SU-DHL-6 (cell line): ENCODE measurements around the gene WWP2.
A peak's percentile ranks its signal among the peaks of the same experiment; 100 is the strongest.

ENCODE experiments used
- H2AFZ ChIP-seq: fragments of 200-600 bp; sonication (generic); 2 replicates; pipeline ENCODE4 v1.6.1; 2014; ENCODE audit warnings: low read depth, mild to moderate bottlenecking, moderate library complexity, mixed read lengths, antibody characterized with exemption, low read length; ENCODE audit not compliant: severe bottlenecking
- H3F3A ChIP-seq: fragments of 200-600 bp; shearing (Covaris generic); 2 replicates; pipeline ENCODE4 v1.6.0; 2016; ENCODE audit warnings: antibody characterized with exemption, mild to moderate bottlenecking; ENCODE audit not compliant: insufficient read depth
- H3K27ac ChIP-seq: fragments of 200-600 bp; sonication (generic); 2 replicates; pipeline ENCODE4 v1.5.1; 2016; ENCODE audit warnings: low read depth, mild to moderate bottlenecking, low read length, moderate library complexity, mixed read lengths
- H3K27me3 ChIP-seq: fragments of 200-600 bp; sonication (generic), shearing (Covaris generic); 2 replicates; pipeline ENCODE4 v1.6.0; 2014; ENCODE audit warnings: mild to moderate bottlenecking, low read length
- H3K36me3 ChIP-seq: fragments of 200-600 bp; sonication (generic); 2 replicates; pipeline ENCODE4 v1.6.1; 2014; ENCODE audit warnings: mild to moderate bottlenecking, low read length, mixed read lengths
- H3K4me2 ChIP-seq: fragments of 300-600, 200-600 bp; shearing (Covaris generic), sonication (generic); 2 replicates; pipeline ENCODE4 v1.6.0; 2014; ENCODE audit warnings: low read length, low read depth, mild to moderate bottlenecking; ENCODE audit not compliant: poor library complexity, severe bottlenecking
- H3K4me3 ChIP-seq: fragments of 200-600 bp; sonication (generic); 2 replicates; pipeline ENCODE4 v1.5.1; 2014; ENCODE audit warnings: antibody characterized with exemption, low read length, mild to moderate bottlenecking, mixed read lengths; ENCODE audit not compliant: insufficient read depth, poor library complexity, severe bottlenecking
- H3K79me2 ChIP-seq: fragments of 200-600 bp; sonication (generic); 2 replicates; pipeline ENCODE4 v1.6.1; 2014; ENCODE audit warnings: mild to moderate bottlenecking, low read length, moderate library complexity; ENCODE audit not compliant: insufficient read depth
- H3K9ac ChIP-seq: fragments of 200-600 bp; sonication (generic); 2 replicates; pipeline ENCODE4 v1.7.0; 2014; ENCODE audit warnings: mild to moderate bottlenecking, low read length
- H3K9me2 ChIP-seq: fragments of 200-600 bp; sonication (generic); replicated peaks from 2 replicates; pipeline ENCODE4 v1.6.1; 2014; ENCODE audit warnings: low read length; ENCODE audit not compliant: insufficient read depth
- H3K9me3 ChIP-seq: fragments of 200-600 bp; sonication (generic); 2 replicates; pipeline ENCODE4 v1.6.1; 2014; ENCODE audit warnings: low read length, mixed read lengths; ENCODE audit not compliant: insufficient read depth
- H4K20me1 ChIP-seq: fragments of 200-600 bp; sonication (generic); 2 replicates; pipeline ENCODE4 v1.6.1; 2014; ENCODE audit warnings: low read depth, mild to moderate bottlenecking, antibody characterized with exemption, low read length, moderate library complexity, mixed read lengths
- CTCF ChIP-seq: fragments of 200-600 bp; sonication (generic); IDR thresholded peaks from one replicate; pipeline ENCODE4 v1.5.1; 2017; ENCODE audit warnings: antibody characterized with exemption, mild to moderate bottlenecking, low read length, moderate library complexity; ENCODE audit not compliant: insufficient read depth, poor library complexity, severe bottlenecking
- EZH2phosphoT487 ChIP-seq: fragments of 200-600 bp; sonication (generic), shearing (Covaris generic); conservative IDR thresholded peaks from 2 replicates; pipeline ENCODE4 v1.6.1; 2018; ENCODE audit warnings: mild to moderate bottlenecking, antibody characterized with exemption, low read length, moderate library complexity, mixed read lengths

Gene WWP2

GRCh38 chr16:69762814-69763598 lies 874 bp downstream of the WWP2 start:
- H3F3A ChIP-seq, result peaks cover 21% of the 10 kb centered on the region
- H4K20me1 ChIP-seq, result no peaks in the 10 kb centered on the region
- no peaks in the 10 kb centered on the region for H3K9me3 ChIP-seq
- peak overlapping the region; percentile 91 for H3K4me2 ChIP-seq
- H3K36me3 ChIP-seq, result no peaks in the 10 kb centered on the region
- H3K27ac ChIP-seq, result peak overlapping the region; percentile 78
- H3K27me3 ChIP-seq, result no peaks in the 10 kb centered on the region
- H3K4me3 ChIP-seq, result peak overlapping the region; percentile 88
- peaks cover 52% of the 10 kb centered on the region for H3K79me2 ChIP-seq
- H2AFZ ChIP-seq, result peak overlapping the region; percentile 75
- TF ChIP-seq CTCF (no peak), EZH2phosphoT487 (no peak)
- H3K9me2 ChIP-seq, result no peaks in the 10 kb centered on the region
- peak overlapping the region; percentile 95 for H3K9ac ChIP-seq

GRCh38 chr16:69763599-69763942 lies 1.4 kb downstream of the WWP2 start:
- Histone ChIP-seq H3K4me3 (no peak overlapping the region), H3K4me2 (peak overlapping the region; percentile 91), H3K79me2 (peaks cover 58% of the 10 kb centered on the region), H3K27me3 (no peaks in the 10 kb centered on the region), H3K27ac (peak overlapping the region; percentile 78; the same call in 1 of the 2 replicates), H3F3A (peaks cover 21% of the 10 kb centered on the region), H3K36me3 (no peaks in the 10 kb centered on the region), H3K9me2 (no peaks in the 10 kb centered on the region), H3K9me3 (no peaks in the 10 kb centered on the region), H2AFZ (no peak overlapping the region), H3K9ac (peak overlapping the region; percentile 95), H4K20me1 (no peaks in the 10 kb centered on the region)
- TF ChIP-seq EZH2phosphoT487 (no peak), CTCF (no peak)

- no peak overlapping the region for H3K4me2 ChIP-seq
- peaks cover 95% of the 10 kb centered on the region for H3K79me2 ChIP-seq
- no peak overlapping the region for H2AFZ ChIP-seq
- H3K36me3 ChIP-seq, result no peaks in the 10 kb centered on the region
- TF ChIP-seq EZH2phosphoT487 (no peak), CTCF (no peak)
- H4K20me1 ChIP-seq, result no peaks in the 10 kb centered on the region
- no peaks in the 10 kb centered on the region for H3K27me3 ChIP-seq
- H3K4me3 ChIP-seq, result no peak overlapping the region
- H3K27ac ChIP-seq, result no peak overlapping the region
- no peak overlapping the region for H3K9ac ChIP-seq
- H3K9me2 ChIP-seq, result no peaks in the 10 kb centered on the region
- H3F3A ChIP-seq, result peaks cover 13% of the 10 kb centered on the region
- no peaks in the 10 kb centered on the region for H3K9me3 ChIP-seq
Measured at GRCh38 chr16:69767459-69768229, 5.5 kb downstream of the WWP2 start.
